PC-9 (cell line): ENCODE results near the gene TMED4.

Experiments used
- CTCF ChIP-seq: fragments of 200-600 bp; sonication (generic); conservative IDR thresholded peaks from 2 replicates; pipeline ENCODE4 v1.6.1; 2017; ENCODE audit warnings: mixed run types, antibody characterized with exemption, mild to moderate bottlenecking, moderate library complexity
- EZH2 ChIP-seq: fragments of 200-600 bp; sonication (generic); IDR thresholded peaks from 2 replicates; pipeline ENCODE4 v1.8.0; 2017; ENCODE audit warnings: antibody characterized with exemption, low read depth

GRCh38 chr7:44621750-44622103 is 39.7 kb upstream of the TMED4 start:
- TF ChIP-seq CTCF: no peak
- no peak for TF ChIP-seq EZH2
